Measurements from ENCODE around the gene CPLANE1.

DNA sequence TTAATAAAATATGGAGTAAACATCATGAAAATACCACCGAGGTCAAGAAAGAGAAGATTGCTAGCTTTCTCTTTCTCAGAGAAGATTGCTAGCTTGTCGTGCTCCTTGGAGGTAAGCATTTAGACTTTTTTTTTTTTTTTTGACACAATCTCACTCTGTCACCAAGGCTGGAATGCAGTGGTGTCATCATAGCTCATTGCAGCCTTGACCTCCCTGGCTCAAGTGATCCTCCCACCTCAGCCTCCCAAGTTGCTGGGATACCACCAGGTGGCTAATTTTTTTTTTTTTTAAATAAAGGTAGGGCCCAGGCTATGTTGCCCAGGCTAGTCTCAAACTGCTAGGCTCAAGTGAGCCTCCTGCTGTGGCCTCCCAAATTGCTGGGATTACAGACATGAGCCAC, 26.3 kb upstream of the CPLANE1 start:
- TF ChIP-seq, protein P1, sequence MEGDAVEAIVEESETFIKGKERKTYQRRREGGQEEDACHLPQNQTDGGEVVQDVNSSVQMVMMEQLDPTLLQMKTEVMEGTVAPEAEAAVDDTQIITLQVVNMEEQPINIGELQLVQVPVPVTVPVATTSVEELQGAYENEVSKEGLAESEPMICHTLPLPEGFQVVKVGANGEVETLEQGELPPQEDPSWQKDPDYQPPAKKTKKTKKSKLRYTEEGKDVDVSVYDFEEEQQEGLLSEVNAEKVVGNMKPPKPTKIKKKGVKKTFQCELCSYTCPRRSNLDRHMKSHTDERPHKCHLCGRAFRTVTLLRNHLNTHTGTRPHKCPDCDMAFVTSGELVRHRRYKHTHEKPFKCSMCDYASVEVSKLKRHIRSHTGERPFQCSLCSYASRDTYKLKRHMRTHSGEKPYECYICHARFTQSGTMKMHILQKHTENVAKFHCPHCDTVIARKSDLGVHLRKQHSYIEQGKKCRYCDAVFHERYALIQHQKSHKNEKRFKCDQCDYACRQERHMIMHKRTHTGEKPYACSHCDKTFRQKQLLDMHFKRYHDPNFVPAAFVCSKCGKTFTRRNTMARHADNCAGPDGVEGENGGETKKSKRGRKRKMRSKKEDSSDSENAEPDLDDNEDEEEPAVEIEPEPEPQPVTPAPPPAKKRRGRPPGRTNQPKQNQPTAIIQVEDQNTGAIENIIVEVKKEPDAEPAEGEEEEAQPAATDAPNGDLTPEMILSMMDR (IDR thresholded peaks at IDR 0.05 in 2 of 3, conservative IDR thresholded peaks at IDR 0.05 in 1 of 3; ENCODE audit: insufficient read depth in 2 of 3, low read depth in 1 of 3, low read length in 3 of 3): no peak
- TF ChIP-seq MYC (IDR thresholded peaks at IDR 0.05; ENCODE audit: low read depth, low read length) (no peak), MYC (CRISPR knock-in tag; IDR thresholded peaks at IDR 0.05; ENCODE audit: borderline replicate concordance, low read depth) (no peak), NRF1 (conservative IDR thresholded peaks at IDR 0.05 in 1 of 2, IDR thresholded peaks at IDR 0.05 in 1 of 2) (no peak), MBD2 (IDR thresholded peaks at IDR 0.05; ENCODE audit: borderline replicate concordance, low read depth) (no peak), EZH2 (IDR thresholded peaks at IDR 0.05; ENCODE audit: borderline replicate concordance, low read depth, low read length) (no peak), RBFOX2 (IDR thresholded peaks at IDR 0.05; ENCODE audit: low read depth, low read length) (no peak), YY1 (IDR thresholded peaks at IDR 0.05; ENCODE audit: borderline replicate concordance in 1 of 3, control insufficient read depth in 1 of 3, extremely low read depth in 1 of 3, insufficient read depth in 3 of 3, insufficient read length in 1 of 3, insufficient replicate concordance in 2 of 3, low read depth in 1 of 3, low read length in 2 of 3) (no peak)
- TF ChIP-seq, protein P2, sequence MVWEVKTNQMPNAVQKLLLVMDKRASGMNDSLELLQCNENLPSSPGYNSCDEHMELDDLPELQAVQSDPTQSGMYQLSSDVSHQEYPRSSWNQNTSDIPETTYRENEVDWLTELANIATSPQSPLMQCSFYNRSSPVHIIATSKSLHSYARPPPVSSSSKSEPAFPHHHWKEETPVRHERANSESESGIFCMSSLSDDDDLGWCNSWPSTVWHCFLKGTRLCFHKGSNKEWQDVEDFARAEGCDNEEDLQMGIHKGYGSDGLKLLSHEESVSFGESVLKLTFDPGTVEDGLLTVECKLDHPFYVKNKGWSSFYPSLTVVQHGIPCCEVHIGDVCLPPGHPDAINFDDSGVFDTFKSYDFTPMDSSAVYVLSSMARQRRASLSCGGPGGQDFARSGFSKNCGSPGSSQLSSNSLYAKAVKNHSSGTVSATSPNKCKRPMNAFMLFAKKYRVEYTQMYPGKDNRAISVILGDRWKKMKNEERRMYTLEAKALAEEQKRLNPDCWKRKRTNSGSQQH (CRISPR knock-in tag; IDR thresholded peaks at IDR 0.05): no peak
- TF ChIP-seq, protein P3, sequence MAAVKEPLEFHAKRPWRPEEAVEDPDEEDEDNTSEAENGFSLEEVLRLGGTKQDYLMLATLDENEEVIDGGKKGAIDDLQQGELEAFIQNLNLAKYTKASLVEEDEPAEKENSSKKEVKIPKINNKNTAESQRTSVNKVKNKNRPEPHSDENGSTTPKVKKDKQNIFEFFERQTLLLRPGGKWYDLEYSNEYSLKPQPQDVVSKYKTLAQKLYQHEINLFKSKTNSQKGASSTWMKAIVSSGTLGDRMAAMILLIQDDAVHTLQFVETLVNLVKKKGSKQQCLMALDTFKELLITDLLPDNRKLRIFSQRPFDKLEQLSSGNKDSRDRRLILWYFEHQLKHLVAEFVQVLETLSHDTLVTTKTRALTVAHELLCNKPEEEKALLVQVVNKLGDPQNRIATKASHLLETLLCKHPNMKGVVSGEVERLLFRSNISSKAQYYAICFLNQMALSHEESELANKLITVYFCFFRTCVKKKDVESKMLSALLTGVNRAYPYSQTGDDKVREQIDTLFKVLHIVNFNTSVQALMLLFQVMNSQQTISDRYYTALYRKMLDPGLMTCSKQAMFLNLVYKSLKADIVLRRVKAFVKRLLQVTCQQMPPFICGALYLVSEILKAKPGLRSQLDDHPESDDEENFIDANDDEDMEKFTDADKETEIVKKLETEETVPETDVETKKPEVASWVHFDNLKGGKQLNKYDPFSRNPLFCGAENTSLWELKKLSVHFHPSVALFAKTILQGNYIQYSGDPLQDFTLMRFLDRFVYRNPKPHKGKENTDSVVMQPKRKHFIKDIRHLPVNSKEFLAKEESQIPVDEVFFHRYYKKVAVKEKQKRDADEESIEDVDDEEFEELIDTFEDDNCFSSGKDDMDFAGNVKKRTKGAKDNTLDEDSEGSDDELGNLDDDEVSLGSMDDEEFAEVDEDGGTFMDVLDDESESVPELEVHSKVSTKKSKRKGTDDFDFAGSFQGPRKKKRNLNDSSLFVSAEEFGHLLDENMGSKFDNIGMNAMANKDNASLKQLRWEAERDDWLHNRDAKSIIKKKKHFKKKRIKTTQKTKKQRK (IDR thresholded peaks at IDR 0.05; ENCODE audit: borderline replicate concordance, low read depth, low read length): no peak
- TF ChIP-seq, protein P4, sequence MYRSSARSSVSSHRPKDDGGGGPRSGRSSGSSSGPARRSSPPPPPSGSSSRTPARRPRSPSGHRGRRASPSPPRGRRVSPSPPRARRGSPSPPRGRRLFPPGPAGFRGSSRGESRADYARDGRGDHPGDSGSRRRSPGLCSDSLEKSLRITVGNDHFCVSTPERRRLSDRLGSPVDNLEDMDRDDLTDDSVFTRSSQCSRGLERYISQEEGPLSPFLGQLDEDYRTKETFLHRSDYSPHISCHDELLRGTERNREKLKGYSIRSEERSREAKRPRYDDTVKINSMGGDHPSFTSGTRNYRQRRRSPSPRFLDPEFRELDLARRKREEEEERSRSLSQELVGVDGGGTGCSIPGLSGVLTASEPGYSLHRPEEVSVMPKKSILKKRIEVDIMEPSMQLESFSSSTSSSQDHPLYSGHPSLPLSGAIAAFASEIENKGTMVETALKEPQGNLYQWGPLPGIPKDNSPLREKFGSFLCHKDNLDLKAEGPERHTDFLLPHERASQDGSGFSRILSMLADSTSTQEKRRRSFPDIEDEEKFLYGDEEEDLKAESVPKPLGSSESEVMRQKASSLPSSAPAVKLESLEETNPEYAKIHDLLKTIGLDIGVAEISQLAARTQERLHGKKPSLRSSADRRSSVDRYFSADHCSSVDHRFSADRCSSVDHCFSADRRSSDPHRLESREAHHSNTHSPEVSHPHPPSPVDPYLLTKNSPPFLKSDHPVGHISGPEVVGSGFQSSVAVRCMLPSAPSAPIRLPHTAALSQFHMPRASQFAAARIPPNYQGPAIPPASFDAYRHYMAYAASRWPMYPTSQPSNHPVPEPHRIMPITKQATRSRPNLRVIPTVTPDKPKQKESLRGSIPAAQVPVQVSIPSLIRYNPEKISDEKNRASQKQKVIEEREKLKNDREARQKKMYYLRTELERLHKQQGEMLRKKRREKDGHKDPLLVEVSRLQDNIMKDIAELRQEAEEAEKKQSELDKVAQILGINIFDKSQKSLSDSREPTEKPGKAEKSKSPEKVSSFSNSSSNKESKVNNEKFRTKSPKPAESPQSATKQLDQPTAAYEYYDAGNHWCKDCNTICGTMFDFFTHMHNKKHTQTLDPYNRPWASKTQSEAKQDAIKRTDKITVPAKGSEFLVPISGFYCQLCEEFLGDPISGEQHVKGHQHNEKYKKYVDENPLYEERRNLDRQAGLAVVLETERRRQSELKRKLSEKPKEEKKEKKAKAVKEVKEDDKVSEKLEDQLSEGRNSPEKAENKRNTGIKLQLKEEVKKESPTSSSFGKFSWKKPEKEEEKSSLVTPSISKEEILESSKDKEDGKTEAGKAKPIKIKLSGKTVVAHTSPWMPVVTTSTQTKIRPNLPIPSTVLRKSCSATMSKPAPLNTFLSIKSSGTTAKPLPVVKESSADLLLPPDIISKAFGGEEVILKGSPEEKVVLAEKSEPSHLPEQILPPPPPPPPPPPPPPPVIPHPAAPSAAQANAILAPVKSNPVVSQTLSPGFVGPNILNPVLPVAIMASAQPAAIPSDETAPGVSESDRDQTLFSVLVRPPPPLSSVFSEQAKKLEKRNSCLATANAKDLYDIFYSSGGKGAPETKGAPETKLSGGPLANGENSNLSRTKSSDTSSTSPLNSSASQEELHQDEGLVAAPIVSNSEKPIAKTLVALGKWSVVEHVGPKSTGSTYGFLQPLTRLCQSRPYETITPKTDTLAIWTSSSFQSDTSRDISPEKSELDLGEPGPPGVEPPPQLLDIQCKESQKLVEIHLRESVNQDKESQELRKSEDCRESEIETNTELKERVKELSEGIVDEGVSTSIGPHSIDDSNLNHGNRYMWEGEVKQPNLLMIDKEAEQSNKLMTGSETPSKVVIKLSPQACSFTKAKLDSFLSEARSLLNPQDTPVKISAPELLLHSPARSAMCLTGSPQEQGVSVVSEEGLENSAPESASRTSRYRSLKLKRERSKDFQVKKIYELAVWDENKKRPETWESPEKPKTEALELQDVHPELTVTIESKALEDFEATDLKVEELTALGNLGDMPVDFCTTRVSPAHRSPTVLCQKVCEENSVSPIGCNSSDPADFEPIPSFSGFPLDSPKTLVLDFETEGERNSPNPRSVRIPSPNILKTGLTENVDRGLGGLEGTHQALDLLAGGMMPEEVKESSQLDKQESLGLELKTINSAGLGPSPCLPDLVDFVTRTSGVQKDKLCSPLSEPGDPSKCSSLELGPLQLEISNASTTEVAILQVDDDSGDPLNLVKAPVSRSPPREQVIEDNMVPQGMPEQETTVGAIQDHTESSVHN (IDR thresholded peaks at IDR 0.05; ENCODE audit: borderline replicate concordance in 1 of 2, low read depth in 1 of 2): no peak
- TF ChIP-seq, protein P5, sequence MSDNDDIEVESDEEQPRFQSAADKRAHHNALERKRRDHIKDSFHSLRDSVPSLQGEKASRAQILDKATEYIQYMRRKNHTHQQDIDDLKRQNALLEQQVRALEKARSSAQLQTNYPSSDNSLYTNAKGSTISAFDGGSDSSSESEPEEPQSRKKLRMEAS (CRISPR knock-in tag; IDR thresholded peaks at IDR 0.05): no peak
- TF ChIP-seq, protein P6, sequence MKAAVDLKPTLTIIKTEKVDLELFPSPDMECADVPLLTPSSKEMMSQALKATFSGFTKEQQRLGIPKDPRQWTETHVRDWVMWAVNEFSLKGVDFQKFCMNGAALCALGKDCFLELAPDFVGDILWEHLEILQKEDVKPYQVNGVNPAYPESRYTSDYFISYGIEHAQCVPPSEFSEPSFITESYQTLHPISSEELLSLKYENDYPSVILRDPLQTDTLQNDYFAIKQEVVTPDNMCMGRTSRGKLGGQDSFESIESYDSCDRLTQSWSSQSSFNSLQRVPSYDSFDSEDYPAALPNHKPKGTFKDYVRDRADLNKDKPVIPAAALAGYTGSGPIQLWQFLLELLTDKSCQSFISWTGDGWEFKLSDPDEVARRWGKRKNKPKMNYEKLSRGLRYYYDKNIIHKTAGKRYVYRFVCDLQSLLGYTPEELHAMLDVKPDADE (conservative IDR thresholded peaks at IDR 0.05; ENCODE audit: control insufficient read depth, low read depth, low read length): no peak
